K562 (cell line): ENCODE results near the gene ZNF229. TPM values are rescaled to one million over a fixed set of nuclear protein-coding genes. Genes with fewer than 3 reads are reported as not detected.
"Not testable (repeated sequence)": the region's sequence is repeated elsewhere in the genome, so short reads cannot be mapped to it uniquely, and the experiment has no call there.

Experiments used
- ATAC-seq: fragments of 200-7000 bp; cut with Tn5 transposase; 3 replicates; pipeline ENCODE4 v1.9.1; 2020; ENCODE audit warnings: moderate library complexity
- BruUV-seq: library from RNA; stranded (reverse); fragments of 400-500 nt; replicated peaks from 2 replicates; lab custom pipeline; 2021; lab: Mats Ljungman, UMichigan
- CTCF ChIA-PET: fragments of 300-600 bp; formaldehyde crosslinking; extraction: SDS; loops from one replicate; lab custom pipeline; 2021; ENCODE audit warnings: low intra/inter-chr PET ratio; lab: Yijun Ruan, JAX
- POLR2A ChIA-PET: fragments of 300-600, 350-650 bp; sonication (Branson Sonifier 250); formaldehyde crosslinking; extraction: SDS; loops from one replicate; lab custom pipeline; 2021; ENCODE audit warnings: antibody characterized with exemption, inconsistent platforms; lab: Yijun Ruan, JAX
- DNase-seq, 4 experiments: peaks; one replicate each; pipeline versions ENCODE4 v3.0.0 to v3.0.0-alpha.2; 2011 to 2018; ENCODE audit warnings: low spot score in 3 of 4, mixed read lengths in 3 of 4; ENCODE audit errors: extremely low read depth in 1 of 4
- FAIRE-seq: peaks from 2 replicates; lab custom pipeline; 2011; peaks lifted over from hg19 to GRCh38; lab: Jason Lieb, UNC
- H2AFZ ChIP-seq: 2 replicates; pipeline ENCODE4 v1.6.0; 2011; ENCODE audit warnings: low read depth, low read length, control low read depth, inconsistent platforms
- H3K27ac ChIP-seq: fragments of 200-600 bp; 3 replicates; pipeline ENCODE4 v1.8.0; 2011; ENCODE audit warnings: low read depth, mild to moderate bottlenecking, control low read depth, inconsistent platforms, low read length, moderate library complexity, mixed read lengths; ENCODE audit errors: extremely low read depth
- H3K27me3 ChIP-seq, 2 experiments: fragments of 300-600 bp in 1 of 2; 2 replicates in 1 of 2; 3 replicates in 1 of 2; pipeline versions ENCODE4 v1.6.0 to v1.8.0; 2011; ENCODE audit warnings: inconsistent platforms in 2 of 2, low read length in 2 of 2, mild to moderate bottlenecking in 1 of 2, mixed read lengths in 1 of 2, moderate library complexity in 1 of 2; ENCODE audit not compliant: control insufficient read depth in 2 of 2, insufficient read depth in 2 of 2
- H3K36me3 ChIP-seq: fragments of 300-600 bp; 3 replicates; pipeline ENCODE4 v1.8.0; 2011; ENCODE audit warnings: mild to moderate bottlenecking, low read length, inconsistent platforms; ENCODE audit not compliant: control insufficient read depth, insufficient read depth
- H3K4me1 ChIP-seq, 2 experiments: fragments of 200-600 bp in 1 of 2; replicated peaks in 1 of 2; 2 replicates in 1 of 2; 3 replicates in 1 of 2; pipeline versions ENCODE4 v1.5.1 to v1.8.0; 2011; ENCODE audit warnings: inconsistent platforms in 2 of 2, low read length in 2 of 2, mild to moderate bottlenecking in 1 of 2, mixed read lengths in 1 of 2, moderate library complexity in 1 of 2; ENCODE audit not compliant: control insufficient read depth in 2 of 2, insufficient read depth in 2 of 2
- H3K4me2 ChIP-seq: 2 replicates; pipeline ENCODE4 v1.6.1; 2011; ENCODE audit warnings: low read length, control low read depth, inconsistent platforms, mixed read lengths; ENCODE audit not compliant: insufficient read depth
- H3K4me3 ChIP-seq: fragments of 200-600 bp; sonication (generic), shearing (Covaris generic); 2 replicates; pipeline ENCODE4 v1.5.1; 2016; ENCODE audit warnings: control low read depth, inconsistent platforms
- H3K79me2 ChIP-seq: fragments of 200-600 bp; 3 replicates; pipeline ENCODE4 v1.8.0; 2011; ENCODE audit warnings: low read length, inconsistent platforms; ENCODE audit not compliant: control insufficient read depth, insufficient read depth
- H3K9ac ChIP-seq, 2 experiments: 2 replicates each; pipeline versions ENCODE4 v1.6.0 to v1.6.1; 2011; ENCODE audit warnings: low read depth in 2 of 2, low read length in 2 of 2, control low read depth in 1 of 2, inconsistent platforms in 1 of 2, mild to moderate bottlenecking in 1 of 2, mixed read lengths in 1 of 2; ENCODE audit not compliant: insufficient read depth in 1 of 2
- H3K9me1 ChIP-seq: one replicate; pipeline ENCODE4 v1.6.0; 2011; ENCODE audit warnings: inconsistent platforms, mild to moderate bottlenecking, low read length, moderate library complexity; ENCODE audit not compliant: control insufficient read depth, insufficient read depth
- H3K9me3 ChIP-seq: replicated peaks from 2 replicates; pipeline ENCODE4 v1.5.1; 2011; ENCODE audit warnings: low read depth, low read length, inconsistent platforms; ENCODE audit not compliant: control insufficient read depth, insufficient read depth
- H4K20me1 ChIP-seq: replicated peaks from 2 replicates; pipeline ENCODE4 v1.6.1; 2011; ENCODE audit warnings: low read length, inconsistent platforms, mixed read lengths; ENCODE audit not compliant: control insufficient read depth, insufficient read depth
- ATF7 ChIP-seq: fragments of 450-650 bp; IDR thresholded peaks from 2 replicates; pipeline ENCODE4 v1.7.1; 2014; ENCODE audit warnings: mild to moderate bottlenecking, moderate library complexity
- CBX1 ChIP-seq: sonication (generic); IDR thresholded peaks from 2 replicates; pipeline ENCODE4 v1.6.1; 2016; ENCODE audit warnings: antibody characterized with exemption, low read depth, mild to moderate bottlenecking
- POLR2G ChIP-seq: fragments of 200-400 bp; formaldehyde crosslinking; IDR thresholded peaks from 2 replicates; pipeline ENCODE4 v1.6.1; 2017; ENCODE audit warnings: low read depth, mild to moderate bottlenecking, antibody characterized with exemption, low read length, moderate library complexity
- SOX6 ChIP-seq: fragments of 450-650 bp; IDR thresholded peaks from 2 replicates; pipeline ENCODE4 v1.6.1; 2014; ENCODE audit warnings: mild to moderate bottlenecking
- TRIM24 ChIP-seq, 2 experiments: fragments of 450-650 bp; IDR thresholded peaks; 2 replicates each; pipeline ENCODE4 v1.6.1; 2016
- XRCC3 ChIP-seq: fragments of 450-650 bp; IDR thresholded peaks from 2 replicates; pipeline ENCODE4 v1.6.1; 2017; ENCODE audit warnings: mild to moderate bottlenecking, moderate library complexity
- ZNF146 ChIP-seq: IDR thresholded peaks from one replicate; pipeline ENCODE4 v1.6.1; 2018; ENCODE audit warnings: missing compliant biosample characterization; ENCODE audit not compliant: unreplicated experiment
- ZNF217 ChIP-seq: sonication (generic); formaldehyde crosslinking; IDR thresholded peaks from 2 replicates; pipeline ENCODE4 v1.8.0; 2022; ENCODE audit warnings: mild to moderate bottlenecking, missing genetic modification reagents
- WGBS: fragments of 100-300 bp; shearing (Covaris generic); methylation state at CpG from one replicate; pipeline ENCODE4 v1.1.6; 2016; ENCODE audit warnings: low coverage, mixed read lengths; ENCODE audit not compliant: insufficient coverage; ENCODE audit errors: missing lambda C conversion rate; 5-methylcytosine and 5-hydroxymethylcytosine counted together
- in situ Hi-C: fragments of 300-500 bp; cut with MboI; formaldehyde crosslinking; loops from 4 replicates; pipeline ENCODE4 v1.15.0; 2018; ENCODE audit warnings: inconsistent platforms, mixed read lengths
- intact Hi-C: fragments of 100-400 bp; cut with micrococcal nuclease; formaldehyde crosslinking; loops from 2 replicates; pipeline ENCODE4 v1.14.2; 2022
- polyA plus RNA-seq, 8 experiments: library from polyadenylated mRNA; depleted of rRNA in 4 of 8; stranded (reverse) in 5 of 8; unstranded in 3 of 8; fragments of >200 nt; fragmentation: Nextera tagmentation in 2 of 8; fragmentation: Illumina TruSeq in 1 of 8; extraction: Ambion mirVana in 2 of 8; extraction: Trizol in 1 of 8; gene quantifications; 2 replicates each; pipeline versions ENCODE4 v1.2.1 to v1.2.3, GENCODE V29; 2011 to 2014; ENCODE audit warnings: inconsistent platforms in 1 of 8, missing spikeins in 1 of 8
- total RNA-seq, 7 experiments: library from RNA; depleted of rRNA in 6 of 7; stranded (reverse); fragments of >200 nt in 6 of 7; fragmentation: Illumina TruSeq in 2 of 7; extraction: Trizol in 2 of 7; gene quantifications; 2 replicates each; pipeline versions ENCODE4 v1.2.1 to v1.2.3, GENCODE V29; 2011 to 2021; ENCODE audit warnings: low replicate concordance in 1 of 7
- TF ChIP-seq, protein P1 (sequence below): fragments of 450-650 bp; IDR thresholded peaks from 2 replicates; pipeline ENCODE4 v1.6.1; 2018; ENCODE audit warnings: mild to moderate bottlenecking, low read depth; ENCODE audit not compliant: partially characterized antibody
- TF ChIP-seq, protein P2 (sequence below): fragments of 450-650 bp; IDR thresholded peaks from 2 replicates; pipeline ENCODE4 v1.6.1; 2016; ENCODE audit warnings: missing biosample characterization, missing genetic modification characterization

ZNF229 gene
- total and polyA plus RNA-seq, 9 of the 15 experiments (the other 6 are each of a cell fraction or from before 2014, with no cell fraction given): 0.31 to 2.4 (median 0.74) TPM

DNA sequence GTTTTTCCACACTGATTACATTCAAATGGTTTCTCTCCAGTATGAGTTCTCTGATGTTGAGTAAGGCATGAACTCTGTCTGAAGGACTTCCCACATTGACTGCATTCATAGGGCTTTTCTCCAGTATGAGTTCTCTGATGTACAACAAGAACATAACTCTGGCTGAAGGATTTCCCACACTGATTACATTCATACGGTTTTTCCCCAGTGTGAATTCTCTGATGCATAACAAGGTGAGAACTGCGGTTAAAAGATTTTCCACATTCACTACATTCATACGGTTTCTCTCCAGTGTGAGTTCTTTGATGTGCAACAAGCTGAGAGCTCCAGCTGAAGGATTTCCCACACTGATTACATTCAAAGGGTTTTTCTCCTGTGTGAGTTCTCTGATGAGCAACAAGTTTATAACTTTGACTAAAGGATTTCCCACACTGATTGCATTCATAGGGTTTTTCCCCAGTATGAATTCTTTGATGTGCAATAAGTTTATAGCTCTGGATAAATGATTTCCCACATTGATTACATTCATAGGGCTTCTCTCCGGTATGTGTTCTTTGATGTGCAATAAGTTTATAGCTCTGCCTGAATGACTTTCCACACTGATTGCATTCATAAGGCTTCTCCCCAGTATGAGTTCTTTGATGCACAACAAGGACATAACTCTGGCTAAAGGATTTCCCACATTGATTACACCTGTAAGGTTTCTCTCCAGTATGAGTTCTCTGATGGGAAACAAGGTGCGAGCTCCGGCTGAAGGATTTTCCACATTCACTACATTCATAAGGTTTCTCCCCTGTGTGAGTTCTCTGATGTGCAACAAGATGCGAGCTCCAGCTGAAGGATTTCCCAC lies 28.5 kb upstream of the ZNF229 start (continued):
- TF ChIP-seq SOX6 (peak; percentile 57; the same call in 1 of the 2 replicates), ATF7 (0 out of 2 replicates have a peak, but pooled peaks have one; percentile 22), CBX1 (peak; percentile 75; the same call in 1 of the 2 replicates), TRIM24 (IDR thresholded peaks at IDR 0.05) (peak in 1 of 2 experiments; percentile 88; a peak in 2 of 4 replicates), XRCC3 (peak; percentile 98), ZNF217 (CRISPR knock-in tag) (no peak), ZNF146 (CRISPR knock-in tag) (no peak), POLR2G (0 out of 2 replicates have a peak, but pooled peaks have one; percentile 18)
- TF ChIP-seq, protein P1, sequence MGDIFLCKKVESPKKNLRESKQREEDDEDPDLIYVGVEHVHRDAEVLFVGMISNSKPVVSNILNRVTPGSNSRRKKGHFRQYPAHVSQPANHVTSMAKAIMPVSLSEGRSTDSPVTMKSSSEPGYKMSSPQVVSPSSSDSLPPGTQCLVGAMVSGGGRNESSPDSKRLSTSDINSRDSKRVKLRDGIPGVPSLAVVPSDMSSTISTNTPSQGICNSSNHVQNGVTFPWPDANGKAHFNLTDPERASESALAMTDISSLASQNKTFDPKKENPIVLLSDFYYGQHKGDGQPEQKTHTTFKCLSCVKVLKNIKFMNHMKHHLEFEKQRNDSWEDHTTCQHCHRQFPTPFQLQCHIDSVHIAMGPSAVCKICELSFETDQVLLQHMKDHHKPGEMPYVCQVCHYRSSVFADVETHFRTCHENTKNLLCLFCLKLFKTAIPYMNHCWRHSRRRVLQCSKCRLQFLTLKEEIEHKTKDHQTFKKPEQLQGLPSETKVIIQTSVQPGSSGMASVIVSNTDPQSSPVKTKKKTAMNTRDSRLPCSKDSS: peak; percentile 97
- TF ChIP-seq, protein P2, sequence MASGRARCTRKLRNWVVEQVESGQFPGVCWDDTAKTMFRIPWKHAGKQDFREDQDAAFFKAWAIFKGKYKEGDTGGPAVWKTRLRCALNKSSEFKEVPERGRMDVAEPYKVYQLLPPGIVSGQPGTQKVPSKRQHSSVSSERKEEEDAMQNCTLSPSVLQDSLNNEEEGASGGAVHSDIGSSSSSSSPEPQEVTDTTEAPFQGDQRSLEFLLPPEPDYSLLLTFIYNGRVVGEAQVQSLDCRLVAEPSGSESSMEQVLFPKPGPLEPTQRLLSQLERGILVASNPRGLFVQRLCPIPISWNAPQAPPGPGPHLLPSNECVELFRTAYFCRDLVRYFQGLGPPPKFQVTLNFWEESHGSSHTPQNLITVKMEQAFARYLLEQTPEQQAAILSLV (tag): peak; percentile 42; the same call in 1 of the 2 replicates

DNA sequence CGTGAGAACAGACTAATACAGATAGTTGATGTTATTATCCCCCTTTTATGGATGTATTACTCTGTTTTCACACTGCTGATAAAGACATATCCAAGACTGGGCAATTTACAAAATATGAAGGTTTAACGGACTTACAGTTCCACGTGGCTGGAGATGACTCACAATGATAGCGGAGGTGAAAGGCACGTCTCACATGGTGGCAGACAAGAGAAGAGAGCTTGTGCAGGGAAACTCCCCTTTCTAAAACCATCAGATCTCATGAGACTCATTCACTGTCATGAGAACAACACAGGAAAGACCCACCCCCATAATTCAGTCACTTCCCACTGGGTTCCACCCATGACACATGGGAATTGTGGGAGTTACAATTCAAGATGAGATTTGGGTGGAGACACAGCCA lies 20.5 kb upstream of the ZNF229 start:
- H3K79me2 ChIP-seq, FAIRE-seq, POLR2A ChIA-PET, intact Hi-C loops, in situ Hi-C loops, H3K4me1 ChIP-seq, H3K27me3 ChIP-seq, H3K27ac ChIP-seq, H3K9me1 ChIP-seq, H3K4me3 ChIP-seq, H3K9me3 ChIP-seq, H3K4me2 ChIP-seq, BruUV-seq, DNase-seq, ATAC-seq, H3K36me3 ChIP-seq, CTCF ChIA-PET, H4K20me1 ChIP-seq, H2AFZ ChIP-seq, H3K9ac ChIP-seq: not testable (repeated sequence)
- WGBS: 0% methylated on average over 5 of the region's 5 CpGs

DNA sequence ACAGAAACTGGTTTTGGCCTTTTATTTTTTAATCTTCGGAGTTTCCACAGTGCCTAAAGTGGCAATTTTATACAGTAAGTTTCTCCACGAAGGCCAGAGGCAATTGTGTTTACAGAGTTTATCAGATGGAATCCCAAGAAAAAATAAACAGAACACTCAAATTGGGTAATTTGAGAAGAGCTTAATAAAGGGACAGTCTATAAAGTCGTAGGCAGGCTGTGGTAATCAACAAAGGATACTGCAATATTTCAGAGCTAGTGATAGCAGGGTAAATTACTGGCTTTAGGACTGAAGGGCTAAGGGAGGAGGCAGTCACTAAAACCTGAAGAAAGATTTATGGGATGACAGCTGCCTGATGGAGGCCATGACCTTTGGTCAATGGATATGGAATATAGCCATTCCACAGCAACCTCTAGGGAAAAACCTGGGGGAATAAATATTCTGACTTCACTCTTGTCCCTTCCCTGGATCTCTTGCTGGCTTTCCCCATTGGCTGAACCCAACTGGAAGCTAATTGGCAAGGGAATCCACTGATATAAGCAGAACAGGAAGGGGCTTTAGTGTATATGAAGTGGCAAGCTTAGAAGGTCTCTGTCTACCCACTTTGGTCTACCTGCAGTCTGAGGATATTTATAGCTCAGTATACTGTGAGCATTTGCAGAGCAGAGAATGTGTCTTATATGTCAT lies 14.5 kb upstream of the ZNF229 start:
- H3K9ac ChIP-seq, H4K20me1 ChIP-seq, H3K9me3 ChIP-seq, BruUV-seq, H3K9me1 ChIP-seq, POLR2A ChIA-PET, FAIRE-seq, H3K27ac ChIP-seq, H3K79me2 ChIP-seq, H2AFZ ChIP-seq, H3K4me2 ChIP-seq, H3K4me1 ChIP-seq, H3K4me3 ChIP-seq, H3K36me3 ChIP-seq, H3K27me3 ChIP-seq, ATAC-seq, CTCF ChIA-PET, intact Hi-C loops, DNase-seq, in situ Hi-C loops: not testable (repeated sequence)
- WGBS: 0% methylated on average over 3 of the region's 3 CpGs
